Stimulated activated naive B cell treated with anti-CD40 and anti-IgM and Interleukin-4, amounts not matched to agents 10 μg/mL and 1 μg/mL and 100 μg/mL, for 72 hours (primary cell): ENCODE data around the gene LBX1.
A peak's percentile ranks its signal among the peaks of the same experiment; 100 is the strongest.

Experiments used
- ATAC-seq, 2 donors: fragments of 150-1000 bp; cut with Tn5 transposase; replicated peaks; 2 replicates each; pipeline ENCODE4 v1.10.0; 2021; ENCODE audit warnings: moderate library complexity in 1 of 2
- DNase-seq: peaks from one replicate; pipeline ENCODE4 v3.0.0; 2021
- H3K27ac Mint-ChIP-seq: one replicate; pipeline ENCODE4 v1.8.0; 2022; ENCODE audit warnings: mild to moderate bottlenecking, mixed read lengths
- H3K27me3 Mint-ChIP-seq, 2 donors: one replicate each; pipeline ENCODE4 v1.8.0; 2022; ENCODE audit warnings: mixed read lengths in 2 of 2
- H3K36me3 Mint-ChIP-seq, 2 donors: one replicate each; pipeline ENCODE4 v1.8.0; 2022; ENCODE audit warnings: mixed read lengths in 2 of 2, mild to moderate bottlenecking in 1 of 2
- H3K4me1 Mint-ChIP-seq, 2 donors: one replicate each; pipeline ENCODE4 v1.8.0; 2022; ENCODE audit warnings: mixed read lengths in 2 of 2, mild to moderate bottlenecking in 1 of 2
- H3K4me3 Mint-ChIP-seq, 2 donors: one replicate each; pipeline ENCODE4 v1.8.0; 2022; ENCODE audit warnings: mild to moderate bottlenecking in 2 of 2, mixed read lengths in 2 of 2, moderate library complexity in 1 of 2
- H3K9me3 Mint-ChIP-seq, 2 donors: one replicate each; pipeline ENCODE4 v1.8.0; 2022; ENCODE audit warnings: mixed read lengths in 2 of 2, mild to moderate bottlenecking in 1 of 2

Gene LBX1

GRCh38 chr10:101225846-101226421 lies 3.3 kb downstream of the LBX1 start:
- Mint-ChIP-seq H3K36me3 (peaks cover 0 to 4% of the 10 kb centered on the region in 2 donors), H3K27me3 (peaks cover 74 to 92% of the 10 kb centered on the region in 2 donors), H3K9me3 (no peaks in the 10 kb centered on the region), H3K4me3 (peak overlapping the region; percentile 58 to 79), H3K4me1 (peaks cover 48 to 81% of the 10 kb centered on the region in 2 donors), H3K27ac (peak overlapping the region; percentile 79)
- ATAC-seq, result no peak
- DNase-seq, result no peak

- Mint-ChIP-seq H3K4me1 (peaks cover 44 to 76% of the 10 kb centered on the region in 2 donors), H3K4me3 (peak overlapping the region; percentile 44 to 63)
Measured at GRCh38 chr10:101224910-101225823, 4.1 kb downstream of the LBX1 start.

DNA sequence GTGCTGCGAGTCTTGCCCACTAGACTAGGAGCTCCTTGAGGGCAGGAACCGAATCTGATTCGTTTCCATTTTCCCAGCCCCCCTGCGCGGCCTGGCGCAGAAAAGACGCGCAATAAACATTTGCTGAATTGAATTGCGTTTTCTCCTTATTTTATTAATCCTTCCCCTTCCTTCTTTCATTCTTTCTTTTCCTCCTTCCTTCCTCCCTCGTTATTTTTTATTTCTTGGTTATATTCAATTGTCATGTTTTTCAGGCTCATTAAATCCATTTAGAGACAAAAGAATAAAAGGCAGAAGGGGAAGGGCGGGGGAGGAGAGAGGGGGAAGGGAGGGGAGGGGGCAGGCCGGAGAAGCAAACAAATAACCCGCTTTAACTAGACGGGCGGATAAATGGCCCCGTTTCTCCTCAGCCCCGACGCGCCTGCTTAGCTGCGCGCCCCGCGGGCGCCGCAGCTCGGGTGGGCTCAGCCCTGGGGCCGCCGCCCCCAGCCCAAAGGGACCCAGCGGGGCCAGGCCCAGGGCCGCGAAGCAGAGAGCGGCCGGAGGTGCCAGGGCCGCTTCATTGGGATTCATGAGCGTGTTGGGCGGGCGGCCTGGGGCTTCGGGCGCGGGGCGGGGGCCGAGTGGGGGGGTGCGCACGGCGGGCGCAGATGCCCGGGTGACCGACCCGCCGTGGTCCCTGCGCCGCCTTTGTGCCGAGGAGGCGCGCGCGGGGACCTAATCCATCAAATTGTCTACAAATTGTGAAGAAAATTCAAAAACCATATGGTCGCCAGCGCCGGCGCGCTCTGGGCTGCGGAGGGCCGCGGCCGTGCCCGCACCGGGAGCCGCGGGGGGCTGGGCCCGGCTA lies 5.0 kb downstream of the LBX1 start:
- peaks cover 0 to 4% of the 10 kb centered on the region in 2 donors for H3K36me3 Mint-ChIP-seq

More at GRCh38 chr10:101224910-101225823, 4.1 kb downstream of the LBX1 start:
- Mint-ChIP-seq H3K9me3 (no peaks in the 10 kb centered on the region), H3K36me3 (peaks cover 0 to 4% of the 10 kb centered on the region in 2 donors), H3K27ac (peak overlapping the region; percentile 79), H3K27me3 (peaks cover 74 to 92% of the 10 kb centered on the region in 2 donors)
- DNase-seq (no peak), ATAC-seq (no peak)

GRCh38 chr10:101223274-101224059 lies 5.8 kb downstream of the LBX1 start:
- Mint-ChIP-seq H3K27me3 (peaks cover 82 to 94% of the 10 kb centered on the region in 2 donors), H3K27ac (peak overlapping the region; percentile 77), H3K9me3 (no peaks in the 10 kb centered on the region), H3K36me3 (peaks cover 0 to 4% of the 10 kb centered on the region in 2 donors), H3K4me1 (peaks cover 42 to 63% of the 10 kb centered on the region in 2 donors), H3K4me3 (peak overlapping the region; percentile 75 to 77)
- ATAC-seq (peak in 1 of 2 donors; percentile 4), DNase-seq (no peak)

More for the DNA sequence above, 5.0 kb downstream of the LBX1 start:
- Mint-ChIP-seq H3K4me3 (peak overlapping the region in 1 of 2 donors; percentile 44), H3K27me3 (peaks cover 77 to 91% of the 10 kb centered on the region in 2 donors), H3K9me3 (no peaks in the 10 kb centered on the region), H3K4me1 (peaks cover 41 to 68% of the 10 kb centered on the region in 2 donors), H3K27ac (peak overlapping the region; percentile 47)
- no peak for DNase-seq
- no peak for ATAC-seq

DNA sequence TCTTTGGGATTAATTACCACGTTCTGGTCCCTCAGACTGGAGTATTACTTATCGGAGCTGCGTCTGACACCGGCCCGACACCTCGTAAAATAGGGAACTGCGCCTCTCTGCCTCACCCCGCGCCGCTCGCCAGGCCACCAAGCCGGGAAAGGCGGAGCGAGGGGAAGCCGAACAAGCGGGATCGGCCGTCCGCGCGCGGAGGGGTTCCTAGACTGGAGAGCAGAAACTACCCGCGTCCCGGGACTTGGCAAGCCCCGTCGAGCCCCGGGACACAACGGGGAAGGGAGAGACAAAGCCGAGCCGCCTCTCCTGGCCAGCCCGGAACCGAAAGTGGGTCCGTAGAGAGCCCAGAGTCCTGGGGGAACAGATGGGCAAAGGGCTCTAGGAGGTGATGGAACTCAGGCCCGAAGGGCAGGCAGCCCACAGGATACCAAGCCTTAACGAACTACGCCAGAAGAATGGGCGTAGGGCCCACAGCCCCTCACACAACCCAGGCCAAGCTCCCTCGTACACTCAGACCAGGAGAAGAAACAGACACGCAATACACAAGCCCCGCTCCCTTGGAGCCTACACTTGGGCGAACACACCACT lies 6.5 kb downstream of the LBX1 start:
- Mint-ChIP-seq H3K27me3 (peaks cover 83 to 94% of the 10 kb centered on the region in 2 donors), H3K9me3 (no peaks in the 10 kb centered on the region), H3K4me3 (peak overlapping the region; percentile 75 to 77), H3K27ac (peak overlapping the region; percentile 77), H3K4me1 (peaks cover 41 to 63% of the 10 kb centered on the region in 2 donors), H3K36me3 (peaks cover 0 to 4% of the 10 kb centered on the region in 2 donors)
- DNase-seq, result no peak
- ATAC-seq, result peak; percentile 33 to 50

DNA sequence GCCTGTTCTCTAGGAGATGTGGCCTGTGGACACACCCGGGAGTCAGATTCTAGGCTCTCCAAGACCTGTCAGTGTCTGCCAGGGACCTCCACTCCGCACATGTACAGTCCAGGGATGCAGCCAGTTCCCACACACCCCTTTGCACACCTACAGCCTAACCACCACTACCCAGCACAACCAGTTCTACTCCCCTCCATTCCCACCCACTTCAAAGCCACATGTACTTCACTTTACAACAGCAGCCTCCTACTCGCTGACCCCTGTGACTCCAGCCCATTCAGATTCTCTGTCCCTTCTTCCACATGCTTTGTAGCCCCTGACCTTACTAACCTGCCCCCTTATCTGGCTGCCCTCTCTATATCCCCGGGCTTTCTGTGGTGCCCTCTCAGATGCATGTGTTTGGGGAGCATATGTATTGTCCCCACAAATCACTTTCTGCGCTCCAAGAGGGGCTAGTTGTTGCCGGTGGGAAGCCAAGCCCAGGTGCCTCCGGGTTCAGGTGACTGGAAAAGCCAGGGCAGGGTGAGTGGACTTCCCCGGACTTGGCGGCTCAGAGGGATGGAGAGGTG lies 7.2 kb downstream of the LBX1 start:
- Mint-ChIP-seq H3K4me1 (peaks cover 41 to 66% of the 10 kb centered on the region in 2 donors), H3K36me3 (peaks cover 0 to 4% of the 10 kb centered on the region in 2 donors), H3K27me3 (peaks cover 83 to 95% of the 10 kb centered on the region in 2 donors), H3K9me3 (no peaks in the 10 kb centered on the region), H3K27ac (no peak overlapping the region), H3K4me3 (no peak overlapping the region)
- DNase-seq (no peak), ATAC-seq (no peak)

DNA sequence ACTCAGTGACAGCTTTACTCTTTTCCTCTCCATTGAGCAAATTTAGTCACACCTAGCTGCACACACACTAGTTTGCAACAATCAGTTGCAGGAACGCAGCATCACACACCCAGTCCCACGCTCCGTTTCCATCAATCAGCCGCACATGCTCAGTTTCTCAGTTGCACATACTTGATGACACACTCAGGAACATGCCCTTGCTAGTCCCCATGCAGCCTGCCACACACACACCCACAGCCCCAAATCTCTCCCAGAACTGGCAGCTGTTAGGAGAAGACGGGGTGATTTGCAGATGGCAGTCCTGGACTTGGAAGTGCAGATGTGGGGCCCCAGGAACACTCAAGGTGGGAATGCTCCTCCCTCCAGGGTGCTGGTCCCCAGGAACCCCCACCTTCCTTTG lies 7.7 kb downstream of the LBX1 start:
- ATAC-seq (no peak), DNase-seq (no peak)
- Mint-ChIP-seq H3K36me3 (peaks cover under 1 to 4% of the 10 kb centered on the region in 2 donors), H3K4me1 (peaks cover 44 to 66% of the 10 kb centered on the region in 2 donors), H3K27me3 (peaks cover 86 to 96% of the 10 kb centered on the region in 2 donors), H3K9me3 (no peaks in the 10 kb centered on the region), H3K4me3 (no peak overlapping the region), H3K27ac (no peak overlapping the region)

DNA sequence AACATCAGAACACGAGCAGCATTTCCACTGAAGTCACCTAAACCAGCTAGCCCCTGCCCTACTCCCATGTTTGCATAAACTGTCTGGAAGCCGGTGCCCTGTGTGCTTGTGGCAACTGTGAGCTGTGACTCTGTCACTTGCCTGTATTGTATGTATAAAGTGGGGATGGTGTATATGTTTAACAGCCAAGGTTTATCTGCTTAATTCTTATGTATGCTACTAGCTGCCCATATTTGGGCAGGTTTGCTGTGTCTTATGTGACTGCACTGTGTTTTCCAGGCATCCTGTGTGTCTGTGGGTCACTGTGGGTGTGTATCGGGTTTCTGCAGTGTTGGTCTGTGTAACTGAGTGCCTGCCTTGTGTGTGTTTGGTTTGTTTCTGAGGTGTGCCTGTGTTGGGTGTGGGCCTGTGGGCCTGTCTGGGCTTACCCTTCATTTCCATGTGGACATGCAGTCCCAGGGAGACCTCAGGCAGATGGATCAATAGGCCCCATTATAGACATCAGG lies 9.3 kb downstream of the LBX1 start:
- Mint-ChIP-seq H3K4me3 (peak overlapping the region in 1 of 2 donors; percentile 13), H3K4me1 (peaks cover 39 to 65% of the 10 kb centered on the region in 2 donors), H3K9me3 (no peaks in the 10 kb centered on the region), H3K36me3 (peaks cover 1 to 2% of the 10 kb centered on the region in 2 donors), H3K27ac (no peak overlapping the region), H3K27me3 (peaks cover 80 to 96% of the 10 kb centered on the region in 2 donors)
- DNase-seq (no peak), ATAC-seq (no peak)

DNA sequence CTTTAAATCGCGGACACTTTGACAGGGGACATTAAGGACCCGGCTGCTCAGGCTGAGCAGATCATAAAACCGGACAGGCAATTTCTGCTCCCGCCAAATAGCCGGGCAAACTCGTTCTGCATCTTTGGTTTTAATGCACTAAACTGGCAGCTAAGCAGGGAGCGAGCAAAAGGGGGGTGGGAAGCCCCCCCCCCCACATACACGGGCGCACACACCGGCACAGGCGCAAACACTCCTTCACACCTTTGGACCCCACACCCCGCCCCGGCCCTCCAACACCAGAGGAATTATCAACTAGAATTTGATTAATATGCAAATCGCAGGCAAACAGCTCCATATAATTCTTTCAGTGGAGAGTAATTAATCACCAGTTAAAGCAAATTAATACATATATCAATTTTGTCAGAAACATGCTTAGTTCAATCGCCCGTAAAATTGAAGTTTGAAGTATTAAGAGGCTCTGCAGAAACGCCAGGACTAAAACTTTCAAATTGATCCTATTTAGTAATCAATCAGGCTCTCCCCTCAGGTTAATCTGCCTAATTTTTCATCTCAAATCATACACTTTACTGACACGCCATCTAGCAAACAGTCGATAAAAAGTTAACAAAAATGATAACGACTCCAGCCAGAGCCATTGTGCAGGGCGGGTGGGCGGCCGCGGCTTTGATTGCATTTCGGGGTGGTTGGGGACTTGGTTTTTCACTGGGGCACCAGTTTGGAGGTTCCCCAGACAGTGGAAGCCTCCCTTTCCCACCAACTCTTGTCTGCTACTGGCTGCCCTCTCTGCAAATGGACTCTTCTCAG lies 9.9 kb downstream of the LBX1 start:
- ATAC-seq (no peak), DNase-seq (no peak)
- H3K36me3 Mint-ChIP-seq, result peaks cover 0 to 1% of the 10 kb centered on the region in 2 donors
- H3K27me3 Mint-ChIP-seq, result peaks cover 81 to 99% of the 10 kb centered on the region in 2 donors
- peaks cover 40 to 68% of the 10 kb centered on the region in 2 donors for H3K4me1 Mint-ChIP-seq
- no peak overlapping the region for H3K27ac Mint-ChIP-seq
- H3K9me3 Mint-ChIP-seq, result no peaks in the 10 kb centered on the region
- peak overlapping the region in 1 of 2 donors; percentile 13 for H3K4me3 Mint-ChIP-seq

GRCh38 chr10:101218351-101219138 lies 10.7 kb downstream of the LBX1 start:
- H3K27me3 Mint-ChIP-seq, result peaks cover 80 to 99% of the 10 kb centered on the region in 2 donors
- H3K27ac Mint-ChIP-seq, result peak overlapping the region; percentile 79
- ATAC-seq (no peak), DNase-seq (no peak)
- H3K36me3 Mint-ChIP-seq, result peaks cover 0 to 1% of the 10 kb centered on the region in 2 donors
- no peak overlapping the region for H3K4me3 Mint-ChIP-seq
- peaks cover 41 to 69% of the 10 kb centered on the region in 2 donors for H3K4me1 Mint-ChIP-seq
- H3K9me3 Mint-ChIP-seq, result no peaks in the 10 kb centered on the region

- no peak for DNase-seq
- peak overlapping the region; percentile 55 to 60 for H3K4me3 Mint-ChIP-seq
- H3K27ac Mint-ChIP-seq, result peak overlapping the region; percentile 79
- ATAC-seq, result no peak
- H3K9me3 Mint-ChIP-seq, result no peaks in the 10 kb centered on the region
- H3K4me1 Mint-ChIP-seq, result peaks cover 38 to 63% of the 10 kb centered on the region in 2 donors
- H3K36me3 Mint-ChIP-seq, result peaks cover 0 to 1% of the 10 kb centered on the region in 2 donors
- H3K27me3 Mint-ChIP-seq, result peaks cover 79 to 96% of the 10 kb centered on the region in 2 donors
Measured at GRCh38 chr10:101217450-101218281, 11.6 kb downstream of the LBX1 start.
